Kidney epithelial cell (primary cell): ENCODE measurements around the gene FPR2. TPM values are rescaled to one million over a fixed set of nuclear protein-coding genes. Genes with fewer than 3 reads are reported as not detected.

Experiments used
- DNase-seq: peaks from one replicate; pipeline ENCODE4 v3.0.0-alpha.2; 2010; ENCODE audit warnings: low read depth
- H3K27me3 ChIP-seq: 2 replicates; pipeline ENCODE4 v1.6.0; 2011; ENCODE audit warnings: low read length; ENCODE audit not compliant: control insufficient read depth, insufficient read depth
- H3K36me3 ChIP-seq: 2 replicates; pipeline ENCODE4 v1.5.1; 2011; ENCODE audit warnings: low read length; ENCODE audit not compliant: control insufficient read depth, insufficient read depth
- H3K4me3 ChIP-seq: 2 replicates; pipeline ENCODE4 v1.5.1; 2011; ENCODE audit warnings: low read depth, mild to moderate bottlenecking, control low read depth, low read length
- CTCF ChIP-seq: IDR thresholded peaks from 2 replicates; pipeline ENCODE4 v1.5.1; 2011; ENCODE audit warnings: mild to moderate bottlenecking, moderate library complexity, low read length, control low read depth, inconsistent platforms; ENCODE audit not compliant: insufficient read depth, poor library complexity, severe bottlenecking
- total RNA-seq: library from RNA; depleted of rRNA; stranded (reverse); fragments of >200 nt; gene quantifications from 2 replicates; pipeline ENCODE4 v1.2.3, GENCODE V29; 2015

FPR2 gene
- total RNA-seq, 1 donor from 2014 or later: not detected

DNA sequence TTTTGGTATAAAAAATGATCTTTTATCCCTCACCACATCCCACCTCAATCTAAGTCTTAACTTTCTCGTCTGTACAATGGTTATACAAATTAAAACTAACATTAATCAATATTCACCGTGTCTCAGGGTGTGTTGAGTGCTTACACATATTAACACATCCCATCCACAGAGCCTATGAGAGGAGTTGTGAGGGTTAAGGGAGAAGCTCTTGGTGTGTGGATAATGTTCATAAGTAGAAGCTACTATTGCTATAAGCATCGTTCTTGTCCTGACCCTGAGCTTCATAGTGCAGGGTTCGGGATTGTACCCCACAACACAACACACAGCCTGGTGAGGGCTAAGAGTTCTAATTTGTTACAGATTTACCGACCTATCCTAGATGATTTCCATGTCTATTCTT lies 36.5 kb downstream of the FPR2 start:
- Histone ChIP-seq H3K4me3 (no peak overlapping the region), H3K36me3 (no peaks in the 10 kb centered on the region), H3K27me3 (no peaks in the 10 kb centered on the region)
- TF ChIP-seq CTCF: no peak
- no peak for DNase-seq

DNA sequence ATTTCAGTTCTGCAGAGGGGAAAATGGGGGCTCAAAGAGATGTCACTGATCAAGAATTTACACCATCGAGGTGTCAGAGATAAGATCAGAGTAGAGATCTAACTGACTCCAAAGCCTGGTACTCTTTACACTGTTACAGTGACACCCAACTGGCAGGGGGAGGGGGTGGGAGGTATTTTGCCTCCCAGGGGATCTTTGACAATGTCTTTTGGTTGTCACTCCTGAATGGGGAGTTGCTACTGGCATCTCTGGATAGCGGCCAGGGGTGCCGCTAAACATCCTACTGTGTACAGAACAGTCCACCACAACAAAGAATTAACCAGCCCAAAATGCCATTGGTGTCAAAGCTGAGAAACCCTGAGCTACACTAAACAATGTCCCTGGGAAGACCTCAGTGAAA lies 37.1 kb downstream of the FPR2 start:
- no peak for DNase-seq
- Histone ChIP-seq H3K27me3 (no peaks in the 10 kb centered on the region), H3K4me3 (no peak overlapping the region), H3K36me3 (no peaks in the 10 kb centered on the region)
- no peak for TF ChIP-seq CTCF

DNA sequence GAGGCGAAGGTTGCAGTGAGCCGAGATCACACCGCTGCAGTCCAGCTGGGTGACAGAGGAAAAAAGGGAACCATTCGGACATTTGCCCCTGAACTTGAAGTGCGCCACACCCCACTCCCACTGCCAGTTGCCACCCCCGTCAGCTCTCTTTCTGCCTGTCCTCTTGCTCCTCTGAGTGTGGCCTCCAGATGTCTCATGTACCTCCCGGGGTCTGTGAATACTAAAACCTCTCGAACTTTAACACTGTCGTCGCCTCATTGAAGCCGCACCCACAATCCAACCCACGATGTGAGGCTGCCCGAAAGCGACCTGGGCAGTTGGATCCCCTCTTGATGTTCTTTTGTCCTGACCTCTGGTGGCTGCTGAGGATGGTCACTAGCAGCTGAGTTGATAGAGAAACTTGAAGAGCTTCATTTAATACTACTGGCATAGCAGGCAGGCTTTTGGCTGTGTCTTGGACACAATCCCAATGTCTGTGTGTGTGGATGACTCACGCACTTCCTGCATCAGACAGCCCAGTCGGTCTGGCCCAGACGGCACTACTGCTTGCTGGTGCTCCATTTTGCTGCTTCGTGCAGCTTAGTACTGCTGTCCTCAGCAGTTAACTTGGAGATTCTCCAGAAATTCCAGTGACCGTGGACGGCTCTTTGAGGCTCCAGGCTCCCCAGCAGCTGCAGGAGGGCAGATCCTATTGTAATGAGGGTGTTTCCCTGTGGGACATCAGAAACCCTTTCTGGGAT lies 38.2 kb downstream of the FPR2 start:
- no peak for DNase-seq
- no peak overlapping the region for H3K4me3 ChIP-seq
- no peaks in the 10 kb centered on the region for H3K27me3 ChIP-seq
- no peaks in the 10 kb centered on the region for H3K36me3 ChIP-seq
- TF ChIP-seq CTCF: no peak

- Histone ChIP-seq H3K36me3 (no peaks in the 10 kb centered on the region), H3K4me3 (no peak overlapping the region), H3K27me3 (no peaks in the 10 kb centered on the region)
- no peak for DNase-seq
- no peak for TF ChIP-seq CTCF
Observed at GRCh38 chr19:51799774-51800472, 38.9 kb downstream of the FPR2 start.

DNA sequence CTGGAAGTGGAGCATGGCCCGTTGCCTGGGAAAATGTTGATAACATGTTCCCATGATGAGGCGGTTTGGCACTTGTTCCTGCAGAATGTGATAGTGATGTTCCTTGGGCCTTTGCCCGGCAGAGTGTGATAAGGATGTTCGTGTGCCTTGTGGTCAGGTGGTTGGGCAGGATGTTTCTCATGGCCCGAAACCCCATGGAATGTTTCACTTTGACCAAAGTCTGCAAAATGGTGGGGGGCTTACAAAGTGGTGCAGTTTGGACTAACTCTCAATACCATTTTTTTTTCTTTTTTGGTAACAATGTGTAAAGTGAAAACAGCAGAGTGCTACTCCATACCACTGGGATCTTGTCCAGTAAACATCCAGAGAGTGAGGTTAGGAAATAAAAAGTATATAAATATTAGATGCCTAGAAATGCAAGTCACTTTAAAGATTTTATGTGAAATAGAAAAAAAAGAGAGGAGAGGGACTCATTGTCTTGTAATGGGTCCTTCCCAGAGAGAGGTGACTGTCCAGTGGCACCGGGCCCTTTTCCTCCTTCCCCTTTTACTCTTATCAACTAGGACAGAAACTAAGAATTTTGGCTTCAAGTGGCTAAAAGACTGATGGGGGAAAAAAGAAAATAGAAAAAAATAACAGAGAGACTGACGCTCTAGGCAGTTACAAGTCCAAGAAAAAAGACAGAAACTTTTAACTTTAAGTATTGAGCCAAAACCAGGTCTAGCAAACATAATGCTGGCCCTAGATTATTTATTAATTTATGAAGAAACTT lies 39.7 kb downstream of the FPR2 start:
- Histone ChIP-seq H3K4me3 (no peak overlapping the region), H3K36me3 (no peaks in the 10 kb centered on the region), H3K27me3 (no peaks in the 10 kb centered on the region)
- no peak for TF ChIP-seq CTCF
- DNase-seq: no peak
